D341Med (cell line): Measurements from ENCODE around the gene GRB14.

Experiments used
- DNase-seq: peaks from one replicate; pipeline ENCODE4 v3.0.0; 2012; ENCODE audit warnings: low spot score

The GRB14 gene

DNA sequence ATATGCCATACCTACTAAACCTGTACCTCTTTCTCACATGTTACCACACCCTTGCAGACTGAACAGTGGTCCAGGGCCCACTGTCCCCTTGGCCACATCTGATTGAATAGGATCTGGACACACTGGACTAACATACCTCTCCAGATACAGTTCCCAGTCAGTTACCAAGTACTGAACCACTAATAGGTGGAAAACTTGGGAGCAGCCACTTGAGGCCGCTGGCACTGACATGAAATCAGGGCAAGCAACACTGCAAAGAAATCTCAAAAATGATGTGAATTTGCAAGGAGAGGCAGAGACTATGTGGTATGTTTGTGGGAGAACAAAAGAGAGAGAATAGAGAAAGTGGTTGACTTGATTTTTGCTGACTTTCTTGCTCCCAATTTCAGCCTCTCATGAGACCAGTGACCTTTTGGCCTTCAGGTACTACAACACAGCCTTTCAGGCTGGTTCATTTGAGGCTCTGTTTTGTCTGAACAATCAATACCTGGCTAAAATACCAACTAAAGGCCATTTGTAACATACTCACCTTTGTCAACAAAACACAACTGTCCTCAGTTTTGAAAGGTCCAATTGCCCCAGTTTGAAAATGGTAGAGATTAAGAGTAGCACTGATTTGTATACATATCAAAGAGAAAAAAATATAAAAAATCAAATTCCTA lies 7.8 kb downstream of the GRB14 start:
- DNase-seq: no peak

DNA sequence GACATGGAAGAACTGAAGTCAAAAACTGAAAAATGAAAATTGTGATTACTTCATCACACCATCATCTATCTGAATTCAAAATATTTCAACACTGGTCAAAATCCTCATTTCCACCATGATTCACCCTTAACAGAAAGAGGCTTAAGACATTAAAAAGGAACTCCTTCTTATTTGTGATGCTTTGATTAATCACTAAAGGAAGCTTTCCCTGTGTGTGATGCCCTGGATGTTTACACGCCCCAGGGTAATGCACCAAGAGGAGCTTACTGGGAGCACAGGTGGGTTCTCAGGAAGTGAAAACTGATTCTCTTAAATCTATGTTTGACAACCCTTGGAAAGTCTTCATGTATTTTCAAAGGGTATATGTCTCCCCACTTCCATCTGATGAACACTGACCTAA lies 11.5 kb downstream of the GRB14 start:
- DNase-seq: no peak

- DNase-seq: no peak
These were observed 14.7 kb downstream of the GRB14 start for GRCh38 chr2:164606557-164606956.

GRCh38 chr2:164605295-164605694 lies 16.0 kb downstream of the GRB14 start:
- no peak for DNase-seq

- DNase-seq: no peak
These were observed 20.5 kb downstream of the GRB14 start for GRCh38 chr2:164600763-164601162.

- DNase-seq: peak; percentile 62
These were observed 21.2 kb downstream of the GRB14 start for GRCh38 chr2:164599954-164600589.

DNA sequence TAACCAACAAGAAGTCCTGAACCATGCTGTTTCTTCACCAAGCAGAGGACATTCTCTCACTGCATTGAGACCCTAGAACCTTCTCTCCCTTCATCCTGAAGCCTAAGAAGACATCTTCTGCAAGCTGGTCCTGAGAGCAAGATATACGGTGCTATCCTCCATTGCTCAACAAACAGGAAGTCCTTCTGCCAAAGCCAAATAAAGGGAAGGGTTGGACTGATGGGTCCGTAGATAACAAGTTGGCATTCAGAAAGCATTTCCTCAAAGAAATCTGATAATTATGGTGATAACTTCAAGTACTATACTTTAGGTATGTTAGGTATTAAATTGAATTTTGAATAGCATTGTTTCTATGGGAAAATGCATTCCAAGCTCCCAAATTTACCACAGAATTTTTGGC lies 23.3 kb downstream of the GRB14 start:
- no peak for DNase-seq

GRCh38 chr2:164595031-164595430 lies 26.3 kb downstream of the GRB14 start:
- no peak for DNase-seq

DNA sequence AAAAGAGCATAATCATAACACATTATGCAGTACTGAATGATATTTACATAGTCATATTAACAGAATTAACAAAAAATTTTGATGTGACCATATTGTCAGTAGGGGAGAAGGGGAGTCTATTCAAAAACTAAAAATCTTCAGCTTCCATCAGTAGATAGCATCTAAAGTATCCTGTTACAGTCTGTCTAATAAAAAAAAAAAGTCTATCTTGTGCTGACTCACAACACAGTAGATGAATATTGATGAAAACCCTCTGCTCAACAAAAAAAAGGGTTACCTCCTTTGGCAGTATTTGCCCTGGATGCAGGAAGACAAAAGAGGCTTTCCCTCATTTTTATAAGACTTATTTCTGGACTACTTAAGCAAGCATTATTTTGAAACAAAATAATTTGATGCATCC lies 27.3 kb downstream of the GRB14 start:
- DNase-seq: no peak

DNA sequence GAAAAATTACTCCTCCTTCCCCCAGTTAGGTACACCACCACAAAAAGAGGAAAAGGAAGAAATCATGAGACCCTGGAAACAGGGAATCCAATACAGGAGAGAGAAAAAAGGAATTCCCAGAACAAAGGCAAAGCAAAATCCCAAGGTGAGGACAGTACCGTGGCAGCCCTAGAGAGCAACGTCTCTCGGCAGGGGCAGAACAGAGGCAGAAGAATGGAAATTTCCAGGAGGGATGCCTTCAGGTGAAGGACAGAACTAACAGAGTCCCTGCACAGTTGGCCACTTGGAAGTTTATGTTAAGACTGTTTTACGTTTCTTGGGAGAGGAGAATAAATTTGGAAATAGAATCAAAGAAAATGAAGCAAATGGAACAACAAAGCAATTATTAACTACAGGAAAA lies 27.7 kb downstream of the GRB14 start:
- DNase-seq: no peak

- no peak for DNase-seq
These were observed 31.8 kb downstream of the GRB14 start for GRCh38 chr2:164589522-164589921.

DNA sequence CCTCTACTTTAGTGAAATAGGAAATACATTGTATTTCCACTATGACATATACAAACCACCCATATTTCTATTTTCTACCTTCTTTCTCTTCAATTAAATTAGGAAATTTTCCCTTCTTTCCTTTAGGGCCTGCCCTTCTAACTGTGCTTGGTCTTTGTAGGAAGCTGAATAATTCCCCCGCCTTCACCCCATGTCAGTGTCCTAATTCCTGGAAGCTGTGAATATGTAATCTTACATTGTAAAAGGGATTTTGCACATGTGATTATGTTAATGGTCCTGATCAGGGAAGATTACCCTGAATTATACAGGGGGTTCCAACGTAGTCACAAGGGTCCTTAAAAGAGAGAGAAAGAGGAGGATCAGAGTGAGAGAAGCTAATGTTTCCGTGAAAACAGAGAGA lies 40.2 kb downstream of the GRB14 start:
- DNase-seq: no peak

DNA sequence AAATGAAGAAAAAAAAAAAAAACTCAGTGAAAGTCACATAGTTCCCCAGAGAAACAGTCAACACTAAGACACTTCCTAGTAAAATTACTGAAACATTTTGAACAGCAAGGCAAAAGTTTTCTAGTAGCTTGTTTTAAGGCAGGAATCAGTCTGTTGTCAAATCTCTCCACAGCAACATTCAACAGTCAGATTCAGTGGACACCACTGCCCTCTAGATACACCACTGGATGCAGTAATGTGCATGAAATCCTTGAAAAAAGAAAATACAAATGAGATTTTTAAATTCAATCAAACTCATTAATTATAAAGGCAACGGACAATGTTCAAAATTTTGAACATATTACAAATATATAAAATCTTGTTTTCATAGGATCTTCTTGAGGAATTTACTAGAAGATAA lies 46.4 kb downstream of the GRB14 start:
- no peak for DNase-seq

DNA sequence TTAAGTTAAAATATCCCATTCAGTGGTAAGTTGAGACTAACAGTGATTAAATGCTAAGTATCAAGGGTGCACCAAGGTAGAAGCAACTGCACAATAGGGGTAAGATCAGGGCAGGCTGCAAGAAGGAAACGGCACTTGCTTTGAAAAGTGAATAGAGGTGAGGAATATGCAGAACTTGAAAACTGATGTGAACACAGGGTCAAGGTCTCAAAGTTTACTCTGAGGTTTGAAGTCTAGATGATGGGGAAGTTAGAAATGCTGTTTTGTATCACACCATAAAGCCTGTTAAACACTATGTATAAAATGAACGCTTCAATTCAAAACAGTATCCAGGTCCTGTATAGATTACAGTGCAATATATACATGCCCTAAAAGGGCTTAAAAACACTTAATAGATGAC lies 50.8 kb downstream of the GRB14 start:
- no peak for DNase-seq

DNA sequence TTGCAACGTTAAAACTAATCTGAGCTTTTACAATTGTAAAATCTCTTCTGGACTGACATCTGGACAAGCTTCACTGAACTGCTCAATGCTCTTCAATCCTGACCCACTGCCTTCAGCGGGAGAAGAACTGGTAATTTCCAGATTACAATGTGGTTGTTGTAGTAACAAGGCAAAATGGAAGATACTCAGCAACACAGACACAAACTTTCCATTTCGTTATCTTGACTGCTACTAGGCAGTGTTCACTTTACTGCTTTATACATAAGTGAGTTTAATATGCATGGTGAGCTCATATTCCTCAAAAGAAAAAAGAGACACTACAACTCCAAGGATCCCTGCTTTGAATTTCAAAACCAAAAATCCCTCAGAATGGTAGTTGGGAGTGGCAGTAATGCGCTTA lies 51.9 kb downstream of the GRB14 start:
- DNase-seq: no peak

DNA sequence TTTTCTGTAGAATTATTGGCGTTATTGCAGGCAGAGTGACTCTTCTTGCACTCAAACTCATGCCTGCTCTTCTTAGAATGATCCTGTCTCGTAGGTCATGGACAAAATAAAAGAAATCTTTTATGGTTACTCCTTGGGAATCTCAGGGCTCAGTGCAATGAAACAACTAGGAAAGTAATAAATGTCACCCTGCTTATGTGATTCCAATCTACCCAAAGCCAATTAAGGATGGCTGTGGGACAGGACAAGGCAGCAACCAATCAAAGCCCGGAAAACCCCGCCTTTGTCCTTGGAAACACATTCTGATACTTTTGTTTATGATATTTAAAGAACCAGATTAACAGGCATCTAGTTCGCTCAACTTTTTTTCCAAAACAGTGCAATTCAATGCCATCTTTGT lies 53.0 kb downstream of the GRB14 start:
- DNase-seq: no peak

DNA sequence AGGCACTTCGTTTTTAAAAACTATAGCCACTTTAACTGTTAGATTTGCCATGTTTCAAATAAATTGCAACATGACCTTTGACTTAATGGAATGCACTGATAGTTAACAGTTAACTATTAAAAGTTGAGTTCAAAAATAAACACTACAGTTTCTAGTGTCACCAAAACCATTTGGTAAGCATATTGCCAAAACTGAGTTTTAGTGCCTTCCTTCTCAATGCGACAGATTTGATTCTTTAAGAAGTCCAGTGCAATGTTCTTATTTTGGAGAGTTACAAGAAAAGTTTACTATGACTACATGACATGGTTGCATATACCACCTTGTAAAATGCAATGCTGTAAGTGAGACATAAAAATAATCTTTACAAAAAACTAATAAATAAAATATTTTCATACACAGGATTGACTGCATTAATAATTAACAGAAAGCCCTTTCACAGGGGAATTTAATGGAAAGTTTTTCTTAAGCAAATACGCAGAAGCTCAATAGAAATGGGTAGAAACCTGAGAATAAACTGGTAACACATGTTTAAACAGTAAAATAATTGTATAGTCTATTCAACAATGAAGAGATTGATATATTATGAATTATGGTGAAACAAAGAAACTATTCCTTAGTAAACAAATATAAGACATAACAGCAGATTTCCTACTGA lies 53.8 kb downstream of the GRB14 start:
- DNase-seq: no peak

DNA sequence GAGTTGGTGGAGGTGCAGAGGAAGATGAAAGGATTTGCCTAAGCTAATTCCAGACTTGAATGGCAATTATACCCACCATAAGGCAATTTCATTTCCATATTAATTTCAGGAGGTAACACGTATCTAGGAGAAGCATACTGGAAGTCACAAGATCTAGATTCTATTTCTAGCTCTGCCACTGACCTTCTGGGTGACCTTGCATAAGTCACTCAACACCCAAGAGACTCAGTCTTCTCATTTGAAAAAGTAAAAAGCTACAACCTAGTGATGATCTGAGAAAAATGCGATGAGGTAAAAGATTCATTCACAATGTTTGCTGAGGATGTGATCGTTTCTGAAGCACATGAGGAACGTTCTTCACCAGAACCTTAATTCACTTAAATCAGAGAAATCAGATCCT lies 55.9 kb downstream of the GRB14 start:
- no peak for DNase-seq

- no peak for DNase-seq
These were observed 58.6 kb downstream of the GRB14 start for GRCh38 chr2:164562666-164563065.

- DNase-seq: no peak
These were observed 59.3 kb downstream of the GRB14 start for GRCh38 chr2:164561991-164562390.

DNA sequence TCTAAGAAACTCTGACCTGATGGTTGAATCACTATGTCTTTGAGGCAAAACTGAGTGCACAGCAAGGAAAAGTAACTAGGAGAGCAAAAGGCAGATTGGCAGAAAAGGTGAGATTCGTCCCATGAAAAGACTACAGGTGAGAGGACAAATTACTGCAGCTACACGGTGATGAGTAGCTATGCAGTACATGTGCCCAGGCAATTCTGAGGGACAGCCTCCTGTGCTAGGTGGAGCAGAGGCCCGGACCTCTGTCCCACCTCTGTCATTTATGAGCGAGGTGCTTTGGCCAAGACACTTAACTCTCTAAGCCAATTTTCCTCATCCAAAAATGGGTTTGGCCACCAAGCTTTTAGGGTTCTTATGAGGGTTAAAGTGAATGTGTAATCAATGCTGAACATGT lies 59.9 kb downstream of the GRB14 start:
- DNase-seq: no peak

- no peak for DNase-seq
These were observed 60.4 kb downstream of the GRB14 start for GRCh38 chr2:164560902-164561301.

- DNase-seq: peak; percentile 21
These were observed 61.0 kb downstream of the GRB14 start for GRCh38 chr2:164560181-164560792.
